ENCODE results near the gene CCDC149. TPM values are rescaled to one million over a fixed set of nuclear protein-coding genes. Genes with fewer than 3 reads are reported as not detected.

Gene CCDC149
- total and polyA plus RNA-seq, 2 of the 13 experiments (the other 11 are each of a cell fraction or from before 2014, with no cell fraction given): 0.44 to 0.95 TPM

GRCh38 chr4:24890561-24891126 lies 22.2 kb downstream of the CCDC149 start (continued):
- TF ChIP-seq MLXIP (CRISPR knock-in tag; IDR thresholded peaks at IDR 0.05; ENCODE audit: borderline replicate concordance) (no peak), MTF1 (CRISPR knock-in tag; IDR thresholded peaks at IDR 0.05) (no peak), RBM22 (optimal IDR thresholded peaks at IDR 0.05; ENCODE audit: low read length) (no peak), DPF2 (CRISPR knock-in tag; IDR thresholded peaks at IDR 0.05; ENCODE audit: borderline replicate concordance, low read depth) (no peak)

GRCh38 chr4:24889991-24890390 lies 22.9 kb downstream of the CCDC149 start:
- Histone ChIP-seq H2AFZ (ENCODE audit: low read length) (no peak overlapping the region), H3K36me3 (replicated peaks in 1 of 2; ENCODE audit: control insufficient read depth in 1 of 2, insufficient read depth in 2 of 2, low read length in 2 of 2) (no peaks in the 10 kb centered on the region), H3K27ac (ENCODE audit: extremely low read length, insufficient read depth, low read length) (no peak overlapping the region), H3K9ac (ENCODE audit: insufficient read depth, low read depth, low read length) (no peak overlapping the region), H3K4me1 (ENCODE audit: insufficient read depth, low read length) (no peaks in the 10 kb centered on the region), H3K27me3 (ENCODE audit: control insufficient read depth in 1 of 2, insufficient read depth in 2 of 2, low read length in 2 of 2) (no peaks in the 10 kb centered on the region), H3K79me2 (ENCODE audit: insufficient read depth, low read length) (no peaks in the 10 kb centered on the region), H3K4me3 (replicated peaks in 1 of 3; ENCODE audit: insufficient read depth in 1 of 3, low read depth in 2 of 3, low read length in 3 of 3) (no peak overlapping the region), H3K4me2 (ENCODE audit: low read depth, low read length) (no peak overlapping the region), H3K9me3 (ENCODE audit: low read length) (no peaks in the 10 kb centered on the region), H4K20me1 (ENCODE audit: insufficient read depth, low read length) (no peaks in the 10 kb centered on the region)
- ChIA-PET POLR2A (no interaction called here), CTCF (ENCODE audit: low intra/inter-chr PET ratio, low total read pairs) (no interaction called here)
- ATAC-seq: no peak
- no peak for FAIRE-seq
- intact Hi-C loops (cut with micrococcal nuclease; ENCODE audit: unreplicated experiment) (no loop called here), in situ Hi-C loops (cut with HindIII; ENCODE audit: extremely low pct_ligation_motif_present, low pct_unique_long_range_greater_than_20kb) (no loop called here)
- TF ChIP-seq MAFK (conservative IDR thresholded peaks at IDR 0.05 in 1 of 2, IDR thresholded peaks at IDR 0.05 in 1 of 2; ENCODE audit: low read length in 2 of 2) (peak in 1 of 2 experiments; percentile 14; a peak in 1 of 4 replicates), TRAFD1 (CRISPR knock-in tag; IDR thresholded peaks at IDR 0.05; ENCODE audit: borderline replicate concordance) (no peak)
- WGBS (ENCODE audit: low lambda C conversion rate): 1% methylated on average over 3 of the region's 3 CpGs
- no TSS peak for BruUV-seq (replicated peaks)
- DNase-seq (ENCODE audit: low spot score): no peak

All from HepG2 (cell line).